ENCODE data around the gene HECTD1.
A peak's percentile ranks its signal among the peaks of the same experiment; 100 is the strongest.

HECTD1 gene

GRCh38 chr14:31127690-31128089 is 79.9 kb downstream of the HECTD1 start:
- Histone ChIP-seq H3K4me2 (no peak overlapping the region), H3K27ac (no peak overlapping the region), H3K4me1 (peaks cover 20% of the 10 kb centered on the region), H4K20me1 (peaks cover 93% of the 10 kb centered on the region), H3K27me3 (no peaks in the 10 kb centered on the region), H3K9me3 (no peaks in the 10 kb centered on the region), H3K36me3 (peaks cover 76% of the 10 kb centered on the region), H3K9ac (no peak overlapping the region), H3K4me3 (no peak overlapping the region)
- TF ChIP-seq Cebpa-rat (IDR thresholded peaks at IDR 0.05), result no peak

DNA sequence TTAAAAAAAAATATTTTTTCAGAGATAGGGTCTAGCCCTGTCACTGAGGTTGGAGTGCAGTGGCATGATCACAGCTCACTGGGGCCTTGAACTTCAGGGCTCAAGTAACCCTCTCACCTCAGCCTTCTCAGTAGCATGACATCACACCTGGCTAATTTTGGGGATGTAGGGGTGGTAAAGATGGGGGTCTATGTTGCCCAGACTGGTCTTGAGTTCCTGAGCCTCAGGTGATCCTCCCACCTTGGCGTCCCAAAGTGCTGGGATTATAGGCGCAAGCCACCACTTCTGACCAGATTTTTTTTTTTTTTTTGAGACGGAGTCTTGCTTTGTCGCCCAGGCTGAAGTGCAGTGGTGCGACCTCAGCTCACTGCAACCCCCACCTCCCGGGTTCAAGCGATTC is 80.9 kb downstream of the HECTD1 start:
- no peak for TF ChIP-seq Cebpa-rat (IDR thresholded peaks at IDR 0.05)
- H3K4me1 ChIP-seq, result peaks cover 20% of the 10 kb centered on the region
- H3K4me2 ChIP-seq, result no peak overlapping the region
- H3K36me3 ChIP-seq, result peaks cover 76% of the 10 kb centered on the region
- peaks cover 96% of the 10 kb centered on the region for H4K20me1 ChIP-seq
- H3K9me3 ChIP-seq, result no peaks in the 10 kb centered on the region
- no peak overlapping the region for H3K9ac ChIP-seq
- H3K27ac ChIP-seq, result no peak overlapping the region
- no peaks in the 10 kb centered on the region for H3K27me3 ChIP-seq
- H3K4me3 ChIP-seq, result no peak overlapping the region

DNA sequence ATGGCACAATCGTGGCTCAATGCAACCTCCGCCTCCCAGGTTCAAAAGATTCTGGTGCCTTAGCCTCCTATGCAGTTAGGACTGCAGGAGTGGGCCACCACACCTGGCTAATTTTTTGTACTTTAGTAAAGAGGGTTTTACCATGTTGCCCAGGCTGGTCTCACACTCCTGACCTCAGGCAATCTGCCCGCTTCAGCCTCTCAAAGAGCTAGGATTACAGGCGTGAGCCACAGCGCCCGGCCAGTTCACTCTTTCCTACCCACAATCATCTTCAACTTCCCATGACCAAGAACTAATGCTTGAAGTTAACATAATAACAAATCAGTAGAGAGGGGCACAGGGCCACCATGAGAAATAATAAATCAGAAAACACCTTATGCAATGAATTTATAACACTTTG is 82.4 kb downstream of the HECTD1 start:
- Histone ChIP-seq H3K27ac (no peak overlapping the region), H3K27me3 (no peaks in the 10 kb centered on the region), H3K4me1 (peaks cover 20% of the 10 kb centered on the region), H4K20me1 (peaks cover 87% of the 10 kb centered on the region), H3K9me3 (no peaks in the 10 kb centered on the region), H3K9ac (no peak overlapping the region), H3K4me3 (no peak overlapping the region), H3K36me3 (peaks cover 79% of the 10 kb centered on the region), H3K4me2 (no peak overlapping the region)
- TF ChIP-seq Cebpa-rat (IDR thresholded peaks at IDR 0.05), result no peak

DNA sequence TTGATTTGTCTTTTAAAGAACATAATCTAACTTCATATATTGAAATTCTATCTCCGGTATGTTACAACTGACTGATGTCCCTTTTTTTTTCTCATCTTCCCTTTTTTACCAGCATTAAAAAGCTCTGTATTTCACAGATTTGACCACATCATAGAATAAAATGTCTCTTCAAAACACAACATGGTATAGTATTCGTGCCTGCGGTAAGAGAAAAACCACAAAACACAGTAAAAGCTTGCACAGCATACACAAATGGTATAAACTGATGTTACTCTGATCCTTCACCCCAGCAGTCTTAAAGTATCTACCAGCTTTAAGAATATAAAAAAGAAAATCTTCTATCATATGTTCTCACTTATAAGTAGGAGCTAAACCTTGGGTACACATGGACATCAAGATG is 83.4 kb downstream of the HECTD1 start:
- no peak for TF ChIP-seq Cebpa-rat (IDR thresholded peaks at IDR 0.05)
- Histone ChIP-seq H3K27ac (no peak overlapping the region), H3K27me3 (no peaks in the 10 kb centered on the region), H3K9me3 (no peaks in the 10 kb centered on the region), H3K4me1 (peaks cover 18% of the 10 kb centered on the region), H3K9ac (no peak overlapping the region), H4K20me1 (peaks cover 79% of the 10 kb centered on the region), H3K36me3 (peaks cover 82% of the 10 kb centered on the region), H3K4me3 (no peak overlapping the region), H3K4me2 (peak overlapping the region; percentile 25; the same call in 1 of the 2 replicates)

DNA sequence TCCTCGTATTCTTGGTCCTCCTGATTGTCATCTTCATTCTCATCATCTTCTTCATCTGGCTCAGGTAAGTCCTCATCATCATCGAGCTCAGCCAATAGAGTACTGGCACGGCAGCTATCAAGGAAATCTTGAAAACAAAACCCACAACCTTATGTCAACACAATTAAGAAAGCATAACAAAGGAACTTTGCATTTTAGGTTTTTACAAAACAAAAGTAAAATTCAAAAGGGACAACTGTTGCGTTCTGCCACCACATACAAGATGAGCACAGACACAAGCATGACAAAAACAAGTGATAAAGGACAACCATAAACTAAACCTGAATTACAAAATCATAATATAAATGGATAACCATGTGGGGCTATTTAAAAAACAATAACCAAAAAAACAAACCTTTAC is 84.7 kb downstream of the HECTD1 start:
- H3K27me3 ChIP-seq, result no peaks in the 10 kb centered on the region
- no peak overlapping the region for H3K9ac ChIP-seq
- no peaks in the 10 kb centered on the region for H3K9me3 ChIP-seq
- H4K20me1 ChIP-seq, result peaks cover 66% of the 10 kb centered on the region
- no peak overlapping the region for H3K4me3 ChIP-seq
- H3K4me2 ChIP-seq, result no peak overlapping the region
- H3K27ac ChIP-seq, result no peak overlapping the region
- TF ChIP-seq Cebpa-rat (IDR thresholded peaks at IDR 0.05), result no peak
- peaks cover 10% of the 10 kb centered on the region; the same call in 1 of the 2 replicates for H3K4me1 ChIP-seq
- H3K36me3 ChIP-seq, result peaks cover 82% of the 10 kb centered on the region

DNA sequence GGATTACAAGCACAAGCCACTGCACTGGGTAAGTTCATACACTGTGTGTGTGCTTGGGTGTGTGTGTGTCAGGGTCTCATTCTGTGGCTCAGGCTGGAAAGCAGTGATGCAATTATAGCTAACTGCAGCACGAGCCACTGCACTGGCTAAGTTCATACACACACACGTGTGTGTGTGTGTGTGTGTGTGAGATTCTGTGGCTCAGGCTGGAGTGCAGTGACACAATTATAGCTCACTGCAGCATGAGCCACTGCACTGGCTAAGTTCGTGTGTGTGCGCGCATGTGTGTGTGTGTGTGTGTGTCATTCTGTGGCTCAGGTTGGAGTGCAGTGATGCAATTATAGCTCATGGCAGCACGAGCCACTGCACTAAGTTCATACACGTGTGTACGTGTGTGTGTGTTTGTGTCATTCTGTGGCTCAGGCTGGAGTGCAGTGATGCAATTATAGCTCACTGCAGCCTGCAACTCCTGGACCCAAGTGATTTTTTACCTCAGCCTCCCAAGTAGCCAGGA is 85.4 kb downstream of the HECTD1 start:
- Histone ChIP-seq H3K9ac (no peak overlapping the region), H3K4me3 (no peak overlapping the region), H3K4me2 (no peak overlapping the region), H3K9me3 (no peaks in the 10 kb centered on the region), H3K27ac (no peak overlapping the region), H3K27me3 (no peaks in the 10 kb centered on the region), H3K4me1 (peaks cover 10% of the 10 kb centered on the region; the same call in 1 of the 2 replicates), H3K36me3 (peaks cover 82% of the 10 kb centered on the region), H4K20me1 (peaks cover 58% of the 10 kb centered on the region)
- TF ChIP-seq Cebpa-rat (IDR thresholded peaks at IDR 0.05), result no peak

DNA sequence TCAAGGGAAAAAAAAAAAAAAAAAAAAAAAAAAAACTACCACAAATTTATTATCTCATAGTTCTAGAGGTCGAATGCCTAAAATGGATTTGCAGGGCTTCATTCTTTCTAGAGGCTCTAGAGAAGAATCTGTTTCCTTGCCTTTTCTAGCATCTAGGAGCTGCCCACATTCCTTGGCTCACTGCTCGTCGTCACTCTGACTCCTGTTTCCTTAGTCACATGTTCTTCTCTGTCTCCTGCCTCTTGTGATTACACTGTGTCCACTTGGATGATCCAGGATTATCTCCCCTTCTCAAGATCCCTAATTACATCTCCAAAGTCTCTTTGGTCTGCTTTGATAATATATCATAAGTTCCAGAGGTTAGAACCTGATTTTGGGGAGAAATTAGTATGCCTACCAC is 88.7 kb downstream of the HECTD1 start:
- peaks cover 99% of the 10 kb centered on the region for H3K36me3 ChIP-seq

DNA sequence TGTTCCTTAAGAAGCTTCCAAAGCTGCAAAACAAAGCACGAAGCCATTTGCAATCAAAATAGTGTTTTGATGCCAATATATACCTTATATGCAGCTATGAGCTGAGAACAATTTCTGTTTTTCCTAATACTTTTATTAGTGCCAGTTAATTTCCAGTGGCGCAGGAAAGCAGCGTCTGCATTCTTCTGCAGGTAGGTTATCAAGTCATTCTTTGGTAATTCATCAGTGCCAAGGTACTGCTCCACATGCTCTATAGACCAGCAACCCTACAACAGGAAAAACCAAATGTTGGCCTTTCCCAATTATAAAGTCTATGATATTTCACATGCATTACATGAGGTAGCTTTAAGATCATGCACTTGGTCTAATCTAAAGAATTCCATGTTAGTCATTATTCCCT is 93.8 kb downstream of the HECTD1 start:
- H3K4me3 ChIP-seq, result no peak overlapping the region
- H3K36me3 ChIP-seq, result peaks cover 99% of the 10 kb centered on the region
- H3K4me1 ChIP-seq, result no peaks in the 10 kb centered on the region
- H3K9ac ChIP-seq, result no peak overlapping the region
- H3K27ac ChIP-seq, result no peak overlapping the region
- H3K27me3 ChIP-seq, result no peaks in the 10 kb centered on the region
- no peak for TF ChIP-seq Cebpa-rat (IDR thresholded peaks at IDR 0.05)
- H3K9me3 ChIP-seq, result no peaks in the 10 kb centered on the region
- H3K4me2 ChIP-seq, result no peak overlapping the region
- H4K20me1 ChIP-seq, result peaks cover 5% of the 10 kb centered on the region; the same call in 1 of the 2 replicates

More for the DNA sequence above, 88.7 kb downstream of the HECTD1 start:
- Histone ChIP-seq H3K4me3 (no peak overlapping the region), H3K9me3 (no peaks in the 10 kb centered on the region), H3K9ac (no peak overlapping the region), H3K4me1 (peaks cover under 1% of the 10 kb centered on the region; the same call in 1 of the 2 replicates), H3K27ac (no peak overlapping the region), H3K4me2 (no peak overlapping the region), H3K27me3 (no peaks in the 10 kb centered on the region), H4K20me1 (peaks cover 31% of the 10 kb centered on the region)
- no peak for TF ChIP-seq Cebpa-rat (IDR thresholded peaks at IDR 0.05)

DNA sequence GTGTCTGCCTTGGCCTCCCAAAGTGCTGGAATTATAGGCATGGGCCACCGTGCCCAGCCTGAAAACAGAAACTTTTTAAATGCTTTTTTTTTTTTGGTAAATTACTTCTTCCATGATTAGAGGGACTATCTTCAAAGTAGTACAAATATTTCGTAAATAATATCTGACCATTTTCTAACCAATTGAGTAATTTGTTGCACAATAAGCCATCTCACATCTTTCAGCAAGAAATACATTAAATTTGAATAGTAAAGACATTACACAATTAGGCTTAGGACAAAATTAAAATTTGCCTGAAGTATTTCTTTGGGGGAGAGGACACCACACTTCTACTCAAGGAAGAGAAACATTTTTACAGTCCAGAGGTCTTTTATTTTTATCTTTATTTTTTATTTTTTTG is 96.7 kb downstream of the HECTD1 start:
- Histone ChIP-seq H3K4me1 (no peaks in the 10 kb centered on the region), H3K9ac (no peak overlapping the region), H4K20me1 (peaks cover 20% of the 10 kb centered on the region), H3K9me3 (no peaks in the 10 kb centered on the region), H3K4me2 (no peak overlapping the region), H3K36me3 (peaks cover 99% of the 10 kb centered on the region), H3K27me3 (no peaks in the 10 kb centered on the region), H3K4me3 (no peak overlapping the region), H3K27ac (no peak overlapping the region)
- no peak for TF ChIP-seq Cebpa-rat (IDR thresholded peaks at IDR 0.05)

DNA sequence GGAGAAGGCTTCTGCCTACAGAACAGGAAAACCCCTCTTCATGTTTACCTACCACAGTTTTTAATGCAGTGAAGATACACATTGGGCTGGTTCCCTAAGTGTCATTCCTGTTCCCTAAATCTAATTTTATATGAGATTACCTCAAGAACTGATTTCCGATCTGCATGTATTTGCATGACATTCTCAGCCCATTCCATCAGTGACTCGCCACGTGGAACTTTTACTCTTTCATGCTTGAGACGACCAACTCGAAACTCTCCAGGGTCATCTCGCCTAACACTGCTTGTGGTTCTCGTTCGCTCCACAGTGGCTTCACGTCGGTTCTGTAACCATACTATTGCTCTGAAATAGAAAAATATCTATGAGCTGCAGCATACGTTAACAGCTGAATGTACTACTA is 98.3 kb downstream of the HECTD1 start:
- H3K36me3 ChIP-seq, result peaks cover 100% of the 10 kb centered on the region
- H3K9ac ChIP-seq, result no peak overlapping the region
- no peak overlapping the region for H3K4me2 ChIP-seq
- 0 out of 2 replicates have a peak, but pooled peaks cover 4% of the 10 kb centered on the region for H3K9me3 ChIP-seq
- H3K27ac ChIP-seq, result no peak overlapping the region
- H4K20me1 ChIP-seq, result peaks cover 15% of the 10 kb centered on the region
- TF ChIP-seq Cebpa-rat (IDR thresholded peaks at IDR 0.05), result no peak
- H3K27me3 ChIP-seq, result no peaks in the 10 kb centered on the region
- no peaks in the 10 kb centered on the region for H3K4me1 ChIP-seq
- no peak overlapping the region for H3K4me3 ChIP-seq

GRCh38 chr14:31106768-31107167 is 100.8 kb downstream of the HECTD1 start:
- H3K4me2 ChIP-seq, result no peak overlapping the region
- H3K4me3 ChIP-seq, result no peak overlapping the region
- peaks cover 99% of the 10 kb centered on the region for H3K36me3 ChIP-seq
- H3K9ac ChIP-seq, result no peak overlapping the region
- no peaks in the 10 kb centered on the region for H3K27me3 ChIP-seq
- H3K27ac ChIP-seq, result no peak overlapping the region
- TF ChIP-seq Cebpa-rat (IDR thresholded peaks at IDR 0.05), result no peak
- no peaks in the 10 kb centered on the region for H3K4me1 ChIP-seq
- H4K20me1 ChIP-seq, result peaks cover 15% of the 10 kb centered on the region
- H3K9me3 ChIP-seq, result peaks cover 11% of the 10 kb centered on the region; the same call in 1 of the 2 replicates
